ENCODE results near the gene ZNF263.

- TF ChIP-seq ZNF384 (IDR thresholded peaks at IDR 0.05; ENCODE audit: borderline replicate concordance, low read depth, low read length) (no peak), CTCF (IDR thresholded peaks at IDR 0.05 in 2 of 3, conservative IDR thresholded peaks at IDR 0.05 in 1 of 3; ENCODE audit: control insufficient read depth in 2 of 3, extremely low read depth in 1 of 3, insufficient read depth in 1 of 3, low read depth in 3 of 3, low read length in 3 of 3) (no peak), HDAC6 (IDR thresholded peaks at IDR 0.05; ENCODE audit: unreplicated experiment) (no peak), ESRRA (IDR thresholded peaks at IDR 0.05; ENCODE audit: low read length) (no peak)
Observed at GRCh38 chr16:3259836-3260235, 23.5 kb upstream of the ZNF263 start.
